Endothelial cell of umbilical vein (primary cell): ENCODE measurements around the gene SLC25A53. TPM values are rescaled to one million over a fixed set of nuclear protein-coding genes. Genes with fewer than 3 reads are reported as not detected.

Experiments used
- BruUV-seq: library from RNA; stranded (reverse); fragments of 400-500 nt; replicated peaks from 2 replicates; lab custom pipeline; 2021; lab: Mats Ljungman, UMichigan
- CTCF ChIA-PET: fragments of 300-600, 350-600 bp; sonication (Branson Sonifier 250); formaldehyde crosslinking; loops from one replicate; lab custom pipeline; 2021; ENCODE audit warnings: antibody characterized with exemption, inconsistent platforms; lab: Charles Lee
- POLR2A ChIA-PET: fragments of 300-600, 350-600 bp; sonication (Branson Sonifier 250); formaldehyde crosslinking; loops from one replicate; lab custom pipeline; 2021; ENCODE audit warnings: antibody characterized with exemption, inconsistent platforms; lab: Charles Lee
- DNase-seq: peaks from one replicate; pipeline ENCODE4 v3.0.0-alpha.2; 2011; ENCODE audit warnings: low read depth, low spot score
- FAIRE-seq: peaks from 2 replicates; lab custom pipeline; 2011; peaks lifted over from hg19 to GRCh38; lab: Jason Lieb, UNC
- H2AFZ ChIP-seq: 2 replicates; pipeline ENCODE4 v1.6.0; 2012; ENCODE audit warnings: low read depth, low read length, control low read depth, inconsistent platforms
- H3K27ac ChIP-seq: 2 replicates; pipeline ENCODE4 v1.5.1; 2011; ENCODE audit warnings: low read depth, mild to moderate bottlenecking, control low read depth, low read length, moderate library complexity; ENCODE audit not compliant: insufficient read depth
- H3K27me3 ChIP-seq, 2 experiments: 2 replicates each; pipeline versions ENCODE4 v1.6.0 to v1.6.1; 2011; ENCODE audit warnings: low read length in 2 of 2, mixed read lengths in 1 of 2; ENCODE audit not compliant: control insufficient read depth in 2 of 2, insufficient read depth in 2 of 2
- H3K36me3 ChIP-seq, 2 experiments: 2 replicates in 1 of 2; 3 replicates in 1 of 2; pipeline ENCODE4 v1.5.1; 2011; ENCODE audit warnings: low read length in 2 of 2, mild to moderate bottlenecking in 1 of 2, moderate library complexity in 1 of 2; ENCODE audit not compliant: control insufficient read depth in 2 of 2, insufficient read depth in 2 of 2; ENCODE audit errors: extremely low read depth in 1 of 2
- H3K4me1 ChIP-seq: 3 replicates; pipeline ENCODE4 v1.5.1; 2011; ENCODE audit warnings: mild to moderate bottlenecking, low read length; ENCODE audit not compliant: control insufficient read depth, insufficient read depth; ENCODE audit errors: extremely low read depth
- H3K4me2 ChIP-seq: 2 replicates; pipeline ENCODE4 v1.6.1; 2011; ENCODE audit warnings: low read length, control low read depth, mixed read lengths; ENCODE audit not compliant: insufficient read depth
- H3K4me3 ChIP-seq, 3 experiments: fragments of 200-600 bp in 1 of 3; sonication (generic), shearing (Covaris generic) in 1 of 3; replicated peaks in 1 of 3; 2 replicates each; pipeline ENCODE4 v1.5.1; 2011 to 2016; ENCODE audit warnings: control low read depth in 3 of 3, low read length in 3 of 3, mild to moderate bottlenecking in 2 of 3, inconsistent platforms in 1 of 3, low read depth in 1 of 3, moderate library complexity in 1 of 3; ENCODE audit not compliant: insufficient read depth in 1 of 3
- H3K79me2 ChIP-seq: 2 replicates; pipeline ENCODE4 v1.6.0; 2012; ENCODE audit warnings: low read length, inconsistent platforms; ENCODE audit not compliant: control insufficient read depth, insufficient read depth
- H3K9ac ChIP-seq: replicated peaks from 2 replicates; pipeline ENCODE3; 2011; ENCODE audit warnings: low read length, control low read depth; ENCODE audit not compliant: insufficient read depth; ENCODE audit errors: extremely low read depth
- H3K9me1 ChIP-seq: replicated peaks from 3 replicates; pipeline ENCODE4 v1.6.0; 2011; ENCODE audit warnings: mild to moderate bottlenecking, low read length; ENCODE audit not compliant: control insufficient read depth, insufficient read depth; ENCODE audit errors: extremely low read depth
- H3K9me3 ChIP-seq: replicated peaks from 2 replicates; pipeline ENCODE4 v1.5.1; 2012; ENCODE audit warnings: low read length, inconsistent platforms; ENCODE audit not compliant: control insufficient read depth, insufficient read depth
- H4K20me1 ChIP-seq: replicated peaks from 2 replicates; pipeline ENCODE3; 2011; ENCODE audit warnings: mild to moderate bottlenecking, low read length; ENCODE audit not compliant: control insufficient read depth, insufficient read depth; ENCODE audit errors: extremely low read depth
- CTCF ChIP-seq, 2 donors: IDR thresholded peaks; 1 replicate in 1 of 2; 2 replicates in 1 of 2; pipeline ENCODE4 v1.5.1; 2011; ENCODE audit warnings: low read length in 2 of 2, mild to moderate bottlenecking in 2 of 2, moderate library complexity in 2 of 2, control low read depth in 1 of 2, inconsistent platforms in 1 of 2, low read depth in 1 of 2; ENCODE audit not compliant: insufficient read depth in 1 of 2; ENCODE audit errors: extremely low read depth in 1 of 2
- EZH2 ChIP-seq: IDR thresholded peaks from 2 replicates; pipeline ENCODE4 v1.6.1; 2012; ENCODE audit warnings: borderline replicate concordance, low read depth, mild to moderate bottlenecking, moderate library complexity, low read length, inconsistent platforms; ENCODE audit not compliant: severe bottlenecking
- FOS ChIP-seq: IDR thresholded peaks from 2 replicates; pipeline ENCODE4 v1.6.1; 2011; ENCODE audit warnings: mild to moderate bottlenecking, low read length, moderate library complexity, borderline replicate concordance; ENCODE audit not compliant: insufficient read depth
- GATA2 ChIP-seq: IDR thresholded peaks from 2 replicates; pipeline ENCODE4 v1.7.0; 2011; ENCODE audit warnings: low read depth, mild to moderate bottlenecking, moderate library complexity, mixed read lengths, low read length; ENCODE audit not compliant: insufficient read length, insufficient read depth
- JUN ChIP-seq: IDR thresholded peaks from 2 replicates; pipeline ENCODE4 v1.6.1; 2011; ENCODE audit warnings: borderline replicate concordance, low read depth; ENCODE audit not compliant: insufficient read length, insufficient read depth
- MYC ChIP-seq: IDR thresholded peaks from one replicate; pipeline ENCODE4 v1.6.1; 2011; ENCODE audit warnings: mild to moderate bottlenecking, low read depth, low read length
- POLR2A ChIP-seq: IDR thresholded peaks from 2 replicates; pipeline ENCODE4 v1.6.1; 2012; ENCODE audit warnings: low read depth, mild to moderate bottlenecking, control low read depth, low read length
- POLR2AphosphoS5 ChIP-seq: IDR thresholded peaks from 2 replicates; pipeline ENCODE4 v1.6.1; 2012; ENCODE audit warnings: low read depth, mild to moderate bottlenecking, control low read depth, low read length, moderate library complexity; ENCODE audit not compliant: insufficient read depth
- dilution Hi-C: fragments of 300-500 bp; cut with MboI; formaldehyde crosslinking; loops from one replicate; pipeline ENCODE4 v1.15.0; 2019; ENCODE audit warnings: low sequenced_read_pairs; ENCODE audit not compliant: extremely low pct_ligation_motif_present
- intact Hi-C: fragments of 100-400 bp; cut with micrococcal nuclease; formaldehyde crosslinking; loops from one replicate; pipeline ENCODE4 v1.10.0; 2022
- polyA plus RNA-seq, 4 experiments: library from polyadenylated mRNA; depleted of rRNA in 3 of 4; stranded (reverse) in 3 of 4; unstranded in 1 of 4; fragments of >200 nt; gene quantifications; 2 replicates each; pipeline versions ENCODE4 v1.2.1 to v1.2.3, GENCODE V29; 2011 to 2012; ENCODE audit warnings: missing spikeins in 1 of 4
- total RNA-seq: library from RNA; stranded (reverse); gene quantifications from 2 replicates; pipeline ENCODE4 v1.2.3, GENCODE V29; 2021
- TF ChIP-seq, protein P1 (sequence below): IDR thresholded peaks from 2 replicates; pipeline ENCODE4 v1.6.1; 2011; ENCODE audit not compliant: insufficient read depth, insufficient read length

The SLC25A53 gene
- total and polyA plus RNA-seq, 2 donors (not counting 3 experiments of a cell fraction or from before 2014, with no cell fraction given) = 4.6 to 6.3 TPM

DNA sequence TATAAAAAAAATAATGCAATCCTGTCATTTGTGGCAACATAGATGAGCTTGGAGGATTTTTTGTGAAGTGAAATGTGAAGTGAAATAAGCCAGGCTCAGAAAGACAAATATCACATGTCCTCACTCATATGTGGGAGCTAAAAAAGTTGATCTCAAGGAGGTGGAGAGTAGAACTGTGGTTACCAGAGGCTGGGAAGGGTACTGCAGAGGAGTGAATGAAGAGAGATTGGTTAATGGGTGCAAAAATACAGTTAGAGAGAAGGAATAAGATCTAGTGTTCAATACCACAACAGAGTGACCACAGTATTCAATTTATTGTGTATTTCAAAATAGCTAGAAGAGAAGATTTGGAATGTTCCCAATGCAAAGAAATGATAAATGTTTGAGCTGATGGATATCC is 57.9 kb downstream of the SLC25A53 start:
- CTCF ChIA-PET = interaction anchor here (0.8 to 2.8 kb wide), 3 partner anchors 14 to 267 kb away, joined by 3 to 19 read pairs (median 13); partner anchors contain the start of genes RAB9B and ZCCHC18
- no peak for FAIRE-seq

More for the DNA sequence above, 57.9 kb downstream of the SLC25A53 start:
- Histone ChIP-seq H3K79me2 (no peaks in the 10 kb centered on the region), H3K9ac (no peak overlapping the region), H3K4me1 (no peaks in the 10 kb centered on the region), H3K4me2 (no peak overlapping the region), H3K9me1 (no peaks in the 10 kb centered on the region), H3K36me3 (no peaks in the 10 kb centered on the region), H3K27me3 (no peaks in the 10 kb centered on the region), H3K4me3 (no peak overlapping the region), H3K9me3 (no peaks in the 10 kb centered on the region), H2AFZ (no peak overlapping the region), H3K27ac (no peak overlapping the region), H4K20me1 (no peaks in the 10 kb centered on the region)
- dilution Hi-C loops (no loop called here), intact Hi-C loops (loop anchor here (1.0 kb wide), 3 partner anchors 14 to 172 kb away; no protein-coding TSS in a partner anchor)
- TF ChIP-seq EZH2 = no peak
- no peak for TF ChIP-seq JUN
- no peak for TF ChIP-seq CTCF (IDR thresholded peaks at IDR 0.05; ENCODE audit: extremely low read depth in 1 of 2, insufficient read depth in 1 of 2, low read depth in 1 of 2, low read length in 2 of 2)
- no peak for TF ChIP-seq MYC
- TF ChIP-seq GATA2 = no peak
- TF ChIP-seq POLR2A = no peak
- TF ChIP-seq, protein P1, sequence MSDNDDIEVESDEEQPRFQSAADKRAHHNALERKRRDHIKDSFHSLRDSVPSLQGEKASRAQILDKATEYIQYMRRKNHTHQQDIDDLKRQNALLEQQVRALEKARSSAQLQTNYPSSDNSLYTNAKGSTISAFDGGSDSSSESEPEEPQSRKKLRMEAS = no peak
- no peak for TF ChIP-seq FOS
- TF ChIP-seq POLR2AphosphoS5 = no peak
- POLR2A ChIA-PET = no interaction called here
- DNase-seq = no peak
- BruUV-seq = no TSS peak
